Keratinocyte (primary cell): ENCODE data around the gene REEP6. TPM values are rescaled to one million over a fixed set of nuclear protein-coding genes. Genes with fewer than 3 reads are reported as not detected.
"Not testable (repeated sequence)": the region's sequence is repeated elsewhere in the genome, so short reads cannot be mapped to it uniquely, and the experiment has no call there.

Experiments used
- DNase-seq: peaks from one replicate; pipeline ENCODE4 v3.0.0-alpha.2; 2011; ENCODE audit warnings: low read depth, missing footprints, low spot score
- FAIRE-seq: peaks from 2 replicates; lab custom pipeline; 2011; peaks lifted over from hg19 to GRCh38; lab: Jason Lieb, UNC
- H2AFZ ChIP-seq: 2 replicates; pipeline ENCODE4 v1.6.0; 2012; ENCODE audit warnings: low read length, control low read depth, inconsistent platforms; ENCODE audit not compliant: control insufficient read depth
- H3K27ac ChIP-seq: 2 replicates; pipeline ENCODE4 v1.5.1; 2011; ENCODE audit warnings: low read length; ENCODE audit not compliant: control insufficient read depth, insufficient read depth
- H3K27me3 ChIP-seq: 3 replicates; pipeline ENCODE4 v1.6.0; 2011; ENCODE audit warnings: low read length; ENCODE audit not compliant: control insufficient read depth, insufficient read depth; ENCODE audit errors: extremely low read depth
- H3K36me3 ChIP-seq, 2 experiments: 2 replicates in 1 of 2; 3 replicates in 1 of 2; pipeline ENCODE4 v1.5.1; 2011; ENCODE audit warnings: low read length in 2 of 2, mild to moderate bottlenecking in 1 of 2; ENCODE audit not compliant: control insufficient read depth in 2 of 2, insufficient read depth in 2 of 2; ENCODE audit errors: extremely low read depth in 1 of 2
- H3K4me1 ChIP-seq: 3 replicates; pipeline ENCODE4 v1.5.1; 2011; ENCODE audit warnings: low read length; ENCODE audit not compliant: control insufficient read depth, insufficient read depth; ENCODE audit errors: extremely low read depth
- H3K4me2 ChIP-seq: 3 replicates; pipeline ENCODE4 v1.6.0; 2011; ENCODE audit warnings: low read depth, low read length; ENCODE audit not compliant: control insufficient read depth, insufficient read depth; ENCODE audit errors: extremely low read depth
- H3K4me3 ChIP-seq, 3 experiments: fragments of 200-600 bp in 1 of 3; sonication (generic) in 1 of 3; 2 replicates in 2 of 3; 3 replicates in 1 of 3; pipeline ENCODE4 v1.5.1; 2011 to 2016; ENCODE audit warnings: low read length in 3 of 3, mild to moderate bottlenecking in 3 of 3, control low read depth in 2 of 3, inconsistent platforms in 1 of 3, low read depth in 1 of 3, mixed read lengths in 1 of 3, mixed run types in 1 of 3, moderate library complexity in 1 of 3; ENCODE audit not compliant: control insufficient read depth in 2 of 3, insufficient read depth in 2 of 3; ENCODE audit errors: extremely low read depth in 1 of 3
- H3K79me2 ChIP-seq: 2 replicates; pipeline ENCODE4 v1.6.0; 2012; ENCODE audit warnings: low read length; ENCODE audit not compliant: control insufficient read depth, insufficient read depth
- H3K9ac ChIP-seq: 3 replicates; pipeline ENCODE4 v1.6.0; 2011; ENCODE audit warnings: low read length; ENCODE audit not compliant: control insufficient read depth, insufficient read depth; ENCODE audit errors: extremely low read depth
- H3K9me1 ChIP-seq: 3 replicates; pipeline ENCODE4 v1.6.0; 2011; ENCODE audit warnings: low read length; ENCODE audit not compliant: control insufficient read depth, insufficient read depth; ENCODE audit errors: extremely low read depth
- H3K9me3 ChIP-seq: 2 replicates; pipeline ENCODE4 v1.5.1; 2012; ENCODE audit warnings: low read depth, low read length; ENCODE audit not compliant: control insufficient read depth
- H4K20me1 ChIP-seq: 3 replicates; pipeline ENCODE4 v1.6.0; 2011; ENCODE audit warnings: low read length; ENCODE audit not compliant: control insufficient read depth, insufficient read depth; ENCODE audit errors: extremely low read depth
- CTCF ChIP-seq, 3 experiments: IDR thresholded peaks in 1 of 3; conservative IDR thresholded peaks in 1 of 3; optimal IDR thresholded peaks in 1 of 3; 2 replicates in 2 of 3; 3 replicates in 1 of 3; pipeline versions ENCODE3 to v1.5.1; 2011; ENCODE audit warnings: low read length in 3 of 3, mild to moderate bottlenecking in 3 of 3, moderate library complexity in 2 of 3, control low read depth in 1 of 3, inconsistent platforms in 1 of 3; ENCODE audit not compliant: insufficient read depth in 2 of 3; ENCODE audit errors: extremely low read depth in 1 of 3
- EZH2 ChIP-seq: IDR thresholded peaks from one replicate; pipeline ENCODE4 v1.6.1; 2012; ENCODE audit warnings: inconsistent platforms, mild to moderate bottlenecking, low read length, moderate library complexity
- dilution Hi-C: fragments of 300-500 bp; cut with MboI; formaldehyde crosslinking; loops from one replicate; pipeline ENCODE4 v1.7.0; 2020; ENCODE audit warnings: low sequenced_read_pairs; ENCODE audit not compliant: extremely low pct_ligation_motif_present
- polyA plus RNA-seq, 5 experiments: library from polyadenylated mRNA; depleted of rRNA in 3 of 5; stranded (reverse) in 3 of 5; stranded (forward) in 1 of 5; unstranded in 1 of 5; fragments of >200 nt; gene quantifications; 1 replicate in 1 of 5; 2 replicates in 3 of 5; 3 replicates in 1 of 5; pipeline versions ENCODE4 v1.2.1 to v1.2.3, GENCODE V29; 2011 to 2012; ENCODE audit warnings: missing spikeins in 2 of 5, low read depth in 1 of 5, low replicate concordance in 1 of 5

REEP6 gene
- polyA plus RNA-seq, 1 donor (not counting 4 experiments of a cell fraction or from before 2014, with no cell fraction given) = 1.2 TPM

GRCh38 chr19:1529430-1529816, 38.4 kb downstream of the REEP6 start:
- Histone ChIP-seq H3K36me3 (no peaks in the 10 kb centered on the region), H3K4me1 (no peaks in the 10 kb centered on the region), H3K27ac (no peak overlapping the region), H3K4me2 (no peak overlapping the region), H3K9me1 (no peaks in the 10 kb centered on the region), H3K79me2 (no peaks in the 10 kb centered on the region), H2AFZ (no peak overlapping the region), H4K20me1 (peaks cover 2% of the 10 kb centered on the region), H3K27me3 (peaks cover 18% of the 10 kb centered on the region), H3K9ac (no peak overlapping the region), H3K9me3 (no peaks in the 10 kb centered on the region), H3K4me3 (no peak overlapping the region)
- dilution Hi-C loops = no loop called here
- DNase-seq = no peak
- FAIRE-seq = no peak
- TF ChIP-seq EZH2 (no peak), CTCF (optimal IDR thresholded peaks at IDR 0.05 in 1 of 3, IDR thresholded peaks at IDR 0.05 in 1 of 3, conservative IDR thresholded peaks at IDR 0.05 in 1 of 3; ENCODE audit: extremely low read depth in 1 of 3, insufficient read depth in 2 of 3, low read length in 3 of 3) (no peak)

DNA sequence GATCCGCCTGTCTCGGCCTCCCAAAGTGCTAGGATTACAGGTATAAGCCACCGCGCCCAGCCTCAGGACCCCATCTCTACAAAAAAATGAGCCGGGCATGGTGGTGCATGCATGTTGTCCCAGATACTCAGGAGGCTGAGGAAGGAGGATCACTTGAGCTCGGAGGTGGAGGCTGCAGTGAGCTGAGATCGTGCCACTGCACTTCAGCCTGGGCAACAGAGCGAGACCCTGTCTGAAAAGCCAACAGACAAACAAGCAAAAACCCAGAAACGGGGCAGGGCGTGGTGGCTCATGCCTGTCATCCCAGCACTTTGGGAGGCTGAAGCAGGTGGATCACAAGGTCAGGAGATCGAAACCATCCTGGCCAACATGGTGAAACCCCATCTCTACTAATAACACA, 39.9 kb downstream of the REEP6 start:
- H3K4me3 ChIP-seq, dilution Hi-C loops: not testable (repeated sequence)

DNA sequence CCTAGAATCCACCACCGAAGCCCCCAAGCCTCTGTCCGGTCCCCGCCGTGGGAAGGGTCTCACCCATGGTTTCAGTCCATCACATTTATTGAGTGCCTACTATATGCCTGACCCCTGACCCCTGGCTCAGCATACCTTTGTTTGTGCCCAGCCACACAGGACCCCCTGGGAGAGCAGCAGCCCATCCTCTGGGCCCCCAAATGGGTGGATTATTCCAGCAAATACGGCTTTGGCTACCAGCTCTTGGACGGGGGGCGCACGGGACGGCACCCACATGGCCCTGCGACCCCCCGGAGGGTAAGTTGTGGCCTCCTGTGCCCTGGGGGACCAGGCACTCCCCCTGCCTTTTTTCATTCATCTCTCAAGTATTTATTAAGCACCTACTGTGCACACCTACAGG, 40.6 kb downstream of the REEP6 start:
- Histone ChIP-seq H3K9ac (no peak overlapping the region), H3K4me2 (no peak overlapping the region), H3K4me3 (no peak overlapping the region), H3K9me3 (no peaks in the 10 kb centered on the region), H3K36me3 (no peaks in the 10 kb centered on the region), H3K79me2 (no peaks in the 10 kb centered on the region), H4K20me1 (no peaks in the 10 kb centered on the region), H3K4me1 (no peaks in the 10 kb centered on the region), H3K9me1 (no peaks in the 10 kb centered on the region), H2AFZ (no peak overlapping the region), H3K27me3 (no peaks in the 10 kb centered on the region), H3K27ac (no peak overlapping the region)
- dilution Hi-C loops = no loop called here
- TF ChIP-seq EZH2 = no peak
- TF ChIP-seq CTCF (optimal IDR thresholded peaks at IDR 0.05 in 1 of 3, IDR thresholded peaks at IDR 0.05 in 1 of 3, conservative IDR thresholded peaks at IDR 0.05 in 1 of 3; ENCODE audit: extremely low read depth in 1 of 3, insufficient read depth in 2 of 3, low read length in 3 of 3) = no peak
- DNase-seq = no peak
- FAIRE-seq = no peak

More for the DNA sequence above, 39.9 kb downstream of the REEP6 start:
- H4K20me1 ChIP-seq, H3K79me2 ChIP-seq, H3K9me3 ChIP-seq, DNase-seq, H3K4me2 ChIP-seq, H3K27me3 ChIP-seq, H2AFZ ChIP-seq, H3K9ac ChIP-seq, H3K27ac ChIP-seq, H3K4me1 ChIP-seq, FAIRE-seq, H3K9me1 ChIP-seq, H3K36me3 ChIP-seq: not testable (repeated sequence)
